Type B pancreatic cell (in vitro differentiated cells): ENCODE measurements around the gene FNBP1. TPM values are rescaled to one million over a fixed set of nuclear protein-coding genes. Genes with fewer than 3 reads are reported as not detected.
A peak's percentile ranks its signal among the peaks of the same experiment; 100 is the strongest.
"Not testable (repeated sequence)": the region's sequence is repeated elsewhere in the genome, so short reads cannot be mapped to it uniquely, and the experiment has no call there.

Experiments
- DNase-seq: peaks from one replicate; pipeline ENCODE4 v3.0.0; 2021; ENCODE audit warnings: mixed read lengths; ENCODE audit not compliant: unreplicated experiment; ENCODE audit errors: extremely low spot score
- H3K27ac Mint-ChIP-seq: 2 replicates; pipeline ENCODE4 v1.8.0; 2021; ENCODE audit warnings: mild to moderate bottlenecking, mixed read lengths
- H3K27me3 Mint-ChIP-seq: 2 replicates; pipeline ENCODE4 v1.8.0; 2021; ENCODE audit warnings: mixed read lengths
- H3K36me3 Mint-ChIP-seq: 2 replicates; pipeline ENCODE4 v1.8.0; 2021; ENCODE audit warnings: mixed read lengths
- H3K4me1 Mint-ChIP-seq: one replicate; pipeline ENCODE4 v1.8.0; 2021; ENCODE audit warnings: mixed read lengths; ENCODE audit not compliant: unreplicated experiment
- H3K4me3 Mint-ChIP-seq: 2 replicates; pipeline ENCODE4 v1.8.0; 2021; ENCODE audit warnings: mild to moderate bottlenecking, mixed read lengths
- H3K9me3 Mint-ChIP-seq: 2 replicates; pipeline ENCODE4 v1.8.0; 2021; ENCODE audit warnings: mixed read lengths
- CTCF ChIP-seq: fragments of 200-600 bp; sonication (generic); conservative IDR thresholded peaks from 2 replicates; pipeline ENCODE4 v1.5.0; 2021; ENCODE audit warnings: antibody characterized with exemption, mild to moderate bottlenecking
- total RNA-seq: library from RNA; stranded (reverse); gene quantifications from 2 replicates; pipeline ENCODE4 v1.2.1, GENCODE V29; 2021; ENCODE audit warnings: low replicate concordance

FNBP1 gene
- total RNA-seq, 1 donor from 2014 or later = 38.6 TPM

GRCh38 chr9:129989740-129990139, 53.2 kb downstream of the FNBP1 start:
- Mint-ChIP-seq H3K4me3 (no peak overlapping the region), H3K27me3 (no peaks in the 10 kb centered on the region), H3K27ac (no peak overlapping the region), H3K9me3 (no peaks in the 10 kb centered on the region), H3K36me3 (peaks cover 22% of the 10 kb centered on the region), H3K4me1 (peaks cover 13% of the 10 kb centered on the region)
- no peak for DNase-seq
- no peak for TF ChIP-seq CTCF

- no peak overlapping the region for H3K27ac Mint-ChIP-seq
- no peak overlapping the region for H3K4me3 Mint-ChIP-seq
- no peak for DNase-seq
- no peaks in the 10 kb centered on the region for H3K9me3 Mint-ChIP-seq
- TF ChIP-seq CTCF = no peak
- H3K4me1 Mint-ChIP-seq = peaks cover 12% of the 10 kb centered on the region
- no peaks in the 10 kb centered on the region for H3K27me3 Mint-ChIP-seq
- H3K36me3 Mint-ChIP-seq = peaks cover 22% of the 10 kb centered on the region
These were observed 53.7 kb downstream of the FNBP1 start for GRCh38 chr9:129989362-129989708.

GRCh38 chr9:129988607-129989361, 54.2 kb downstream of the FNBP1 start:
- Mint-ChIP-seq H3K27me3 (no peaks in the 10 kb centered on the region), H3K27ac (no peak overlapping the region), H3K4me1 (peaks cover 7% of the 10 kb centered on the region), H3K9me3 (no peaks in the 10 kb centered on the region), H3K4me3 (no peak overlapping the region), H3K36me3 (peaks cover 17% of the 10 kb centered on the region)
- DNase-seq = no peak
- no peak for TF ChIP-seq CTCF

GRCh38 chr9:129987941-129988340, 55.0 kb downstream of the FNBP1 start:
- Mint-ChIP-seq H3K27me3 (no peaks in the 10 kb centered on the region), H3K4me1 (peaks cover 7% of the 10 kb centered on the region), H3K36me3 (peaks cover 17% of the 10 kb centered on the region), H3K9me3 (no peaks in the 10 kb centered on the region), H3K4me3 (no peak overlapping the region), H3K27ac (no peak overlapping the region)
- TF ChIP-seq CTCF = no peak
- DNase-seq = no peak

DNA sequence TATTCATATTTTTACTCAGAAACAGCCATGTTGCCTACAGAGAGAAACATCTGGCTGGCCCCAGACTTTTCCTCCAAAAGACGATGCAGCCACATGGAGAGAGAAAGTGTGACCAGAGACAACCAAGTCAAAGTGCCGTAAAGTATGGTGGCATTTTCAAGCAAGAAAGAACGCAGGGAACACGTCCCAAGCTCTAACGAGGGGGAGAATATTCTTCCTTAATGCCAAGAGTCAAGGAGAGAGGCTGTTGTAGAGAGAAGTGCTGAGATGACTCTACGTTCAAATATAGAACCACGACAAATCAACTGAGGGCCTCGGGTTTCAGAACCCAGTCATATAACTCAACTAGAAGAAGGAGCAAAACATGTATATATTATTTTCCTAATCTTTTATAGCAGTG, 55.9 kb downstream of the FNBP1 start:
- peaks cover 17% of the 10 kb centered on the region for H3K36me3 Mint-ChIP-seq
- no peaks in the 10 kb centered on the region for H3K9me3 Mint-ChIP-seq
- H3K27ac Mint-ChIP-seq = no peak overlapping the region
- H3K4me3 Mint-ChIP-seq = no peak overlapping the region
- no peak for DNase-seq
- H3K4me1 Mint-ChIP-seq = peaks cover 7% of the 10 kb centered on the region
- H3K27me3 Mint-ChIP-seq = no peaks in the 10 kb centered on the region
- no peak for TF ChIP-seq CTCF

DNA sequence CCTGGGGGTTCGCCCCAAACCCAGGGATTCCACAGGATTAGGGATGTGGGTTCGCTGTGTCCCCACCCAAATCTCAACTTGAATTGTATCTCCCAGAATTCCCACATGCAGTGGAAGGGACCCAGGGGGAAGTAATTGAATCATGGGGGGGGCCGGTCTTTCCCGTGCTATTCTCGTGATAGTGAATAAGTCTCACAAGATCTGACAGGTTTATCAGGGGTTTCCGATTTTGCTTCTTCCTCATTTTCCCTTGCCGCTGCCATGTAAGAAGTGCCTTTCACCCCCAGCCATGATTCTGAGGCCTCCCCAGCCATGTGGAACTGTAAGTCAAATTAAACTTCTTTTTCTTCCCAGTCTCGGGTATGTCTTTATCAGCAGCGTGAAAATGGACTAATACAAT, 58.4 kb downstream of the FNBP1 start:
- not testable (repeated sequence) for H3K9me3 Mint-ChIP-seq, H3K4me1 Mint-ChIP-seq, DNase-seq, H3K36me3 Mint-ChIP-seq, H3K4me3 Mint-ChIP-seq, H3K27me3 Mint-ChIP-seq
- peak overlapping the region; percentile 30 for H3K27ac Mint-ChIP-seq
